SK-N-MC (cell line): ENCODE measurements around the gene POLDIP3.

Source experiments
- EZH2 ChIP-seq: fragments of 200-600 bp; sonication (generic); IDR thresholded peaks from one replicate; pipeline ENCODE4 v1.6.1; 2017; ENCODE audit warnings: antibody characterized with exemption
- FOXP2 ChIP-seq: optimal IDR thresholded peaks from 2 replicates; pipeline ENCODE3; 2011; ENCODE audit warnings: mild to moderate bottlenecking, moderate library complexity; ENCODE audit not compliant: insufficient read depth; ENCODE audit errors: extremely low read length, control extremely low read depth
- POLR2AphosphoS5 ChIP-seq: IDR thresholded peaks from 2 replicates; pipeline ENCODE4 v1.6.1; 2012; ENCODE audit warnings: mild to moderate bottlenecking, low read depth, low read length, borderline replicate concordance

GRCh38 chr22:42610186-42610585 is 4.5 kb downstream of the POLDIP3 start:
- TF ChIP-seq EZH2, result no peak
- TF ChIP-seq POLR2AphosphoS5, result no peak
- TF ChIP-seq FOXP2, result no peak
